Measurements from ENCODE around the gene E2F2.

The E2F2 gene

GRCh38 chr1:23529146-23530086, 1.6 kb downstream of the E2F2 start (continued):
- no peak; the same call in 1 of the 2 replicates for TF ChIP-seq ZNF600 (tag by site-specific recombination; IDR thresholded peaks at IDR 0.05)
- TF ChIP-seq ZIC2 (tag by site-specific recombination; IDR thresholded peaks at IDR 0.05) = no peak
- no peak for TF ChIP-seq GLI4 (tag by site-specific recombination; IDR thresholded peaks at IDR 0.05)
- no peak for TF ChIP-seq GLI2 (tag by site-specific recombination; IDR thresholded peaks at IDR 0.05; ENCODE audit: borderline replicate concordance, low read depth)
- no peak for TF ChIP-seq OVOL3 (tag by site-specific recombination; IDR thresholded peaks at IDR 0.05)

- POLR2A ChIA-PET = interaction anchor here (0.6 to 3.6 kb wide), 14 partner anchors 11 to 184 kb away, joined by 3 to 22 read pairs (median 6); partner anchors contain the start of genes ASAP3, HNRNPR, ID3 and RPL11
- Histone ChIP-seq H3K36me3 (ENCODE audit: control insufficient read depth in 2 of 2, insufficient read depth in 1 of 2, low read length in 2 of 2) (peaks cover 0 to 30% of the 10 kb centered on the region in 2 experiments; a peak in 1 of 3 replicates), H3K4me1 (ENCODE audit: control insufficient read depth, insufficient read depth, low read length) (peaks cover 11% of the 10 kb centered on the region), H3K9me3 (ENCODE audit: control insufficient read depth, insufficient read depth, low read depth, low read length) (no peaks in the 10 kb centered on the region), H3K27ac (ENCODE audit: extremely low read depth, low read depth, low read length) (peak overlapping the region; percentile 45), H3K4me3 (ENCODE audit: low read depth, low read length) (no peak overlapping the region)
- CTCF ChIA-PET = interaction anchor here (0.5 to 4.5 kb wide), 9 partner anchors 11 to 520 kb away, joined by 3 to 36 read pairs (median 5); no protein-coding TSS in a partner anchor
- TF ChIP-seq KLF16 (tag by site-specific recombination; IDR thresholded peaks at IDR 0.05) (no peak), ZNF398 (tag by site-specific recombination; IDR thresholded peaks at IDR 0.05) (0 out of 2 replicates have a peak, but pooled peaks have one; percentile 26), ZNF600 (tag by site-specific recombination; IDR thresholded peaks at IDR 0.05) (peak; percentile 73), ZNF610 (tag by site-specific recombination; IDR thresholded peaks at IDR 0.05; ENCODE audit: borderline replicate concordance) (no peak), ZFP69B (tag by site-specific recombination; IDR thresholded peaks at IDR 0.05) (peak; percentile 66; the same call in 1 of the 2 replicates), SP3 (tag by site-specific recombination; IDR thresholded peaks at IDR 0.05) (peak; percentile 73), PATZ1 (tag by site-specific recombination; IDR thresholded peaks at IDR 0.05) (peak; percentile 45; the same call in 1 of the 2 replicates), ZNF561 (tag by site-specific recombination; IDR thresholded peaks at IDR 0.05; ENCODE audit: borderline replicate concordance) (0 out of 2 replicates have a peak, but pooled peaks have one; percentile 29), ZNF366 (tag by site-specific recombination; conservative IDR thresholded peaks at IDR 0.05) (peak; percentile 41; the same call in 1 of the 2 replicates), ZBTB26 (tag by site-specific recombination; optimal IDR thresholded peaks at IDR 0.05) (peak; percentile 14), ZBTB44 (tag by site-specific recombination; IDR thresholded peaks at IDR 0.05) (peak; percentile 2; the same call in 1 of the 2 replicates), KLF1 (tag by site-specific recombination; IDR thresholded peaks at IDR 0.05) (peak; percentile 97), KLF10 (tag by site-specific recombination; IDR thresholded peaks at IDR 0.05) (peak; percentile 83), ZNF654 (tag by site-specific recombination; IDR thresholded peaks at IDR 0.05; ENCODE audit: low read depth) (no peak), IKZF3 (tag by site-specific recombination; IDR thresholded peaks at IDR 0.05) (no peak), ZNF394 (tag by site-specific recombination; IDR thresholded peaks at IDR 0.05; ENCODE audit: borderline replicate concordance) (peak; percentile 73; the same call in 1 of the 2 replicates), FEZF1 (tag by site-specific recombination; IDR thresholded peaks at IDR 0.05) (peak; percentile 49; the same call in 1 of the 2 replicates), PRDM10 (tag by site-specific recombination; IDR thresholded peaks at IDR 0.05) (peak; percentile 51; the same call in 1 of the 2 replicates)
Observed at GRCh38 chr1:23528250-23528978, 2.6 kb downstream of the E2F2 start.
